Measurements from ENCODE around the gene SETD7.

The SETD7 gene

GRCh38 chr4:139556071-139556723 lies at the start of gene SETD7:
Gene SETD7, minus strand, starts transcription at chr4:139556219. Its CDS starts 82 bp downstream, at chr4:139556137.
- peak; percentile 74 for DNase-seq (ENCODE audit: low read depth)

- DNase-seq (ENCODE audit: low read depth), result no peak
Measured at GRCh38 chr4:139605516-139605915, 49.5 kb upstream of the SETD7 start.

GRCh38 chr4:139603576-139604410 lies 47.8 kb upstream of the SETD7 start:
- peak; percentile 67 for DNase-seq (ENCODE audit: low read depth)

- DNase-seq (ENCODE audit: low read depth), result no peak
Measured at GRCh38 chr4:139602776-139603360, 46.8 kb upstream of the SETD7 start.

GRCh38 chr4:139600662-139601061 lies 44.6 kb upstream of the SETD7 start:
- no peak for DNase-seq (ENCODE audit: low read depth)

GRCh38 chr4:139599594-139600374 lies 43.8 kb upstream of the SETD7 start:
- peak; percentile 91 for DNase-seq (ENCODE audit: low read depth)

- DNase-seq (ENCODE audit: low read depth), result peak; percentile 28
Measured at GRCh38 chr4:139599076-139599475, 43.1 kb upstream of the SETD7 start.

GRCh38 chr4:139596684-139597279 lies 40.8 kb upstream of the SETD7 start:
- DNase-seq (ENCODE audit: low read depth), result no peak

- peak; percentile 60 for DNase-seq (ENCODE audit: low read depth)
Measured at GRCh38 chr4:139596034-139596683, 40.1 kb upstream of the SETD7 start.

- DNase-seq (ENCODE audit: low read depth), result no peak
Measured at GRCh38 chr4:139594591-139595185, 38.7 kb upstream of the SETD7 start.

- DNase-seq (ENCODE audit: low read depth), result peak; percentile 46
Measured at GRCh38 chr4:139593091-139593564, 37.1 kb upstream of the SETD7 start.

GRCh38 chr4:139589336-139590018 lies 33.5 kb upstream of the SETD7 start:
- no peak for DNase-seq (ENCODE audit: low read depth)

GRCh38 chr4:139587446-139587845 lies 31.4 kb upstream of the SETD7 start:
- DNase-seq (ENCODE audit: low read depth), result no peak

- no peak for DNase-seq (ENCODE audit: low read depth)
Measured at GRCh38 chr4:139585473-139585872, 29.5 kb upstream of the SETD7 start.

GRCh38 chr4:139584784-139585183 lies 28.8 kb upstream of the SETD7 start:
- DNase-seq (ENCODE audit: low read depth), result peak; percentile 55

GRCh38 chr4:139584013-139584412 lies 28.0 kb upstream of the SETD7 start:
- no peak for DNase-seq (ENCODE audit: low read depth)

GRCh38 chr4:139582044-139582443 lies 26.0 kb upstream of the SETD7 start:
- DNase-seq (ENCODE audit: low read depth), result peak; percentile 43

- DNase-seq (ENCODE audit: low read depth), result no peak
Measured at GRCh38 chr4:139581096-139581495, 25.1 kb upstream of the SETD7 start.

- peak; percentile 56 for DNase-seq (ENCODE audit: low read depth)
Measured at GRCh38 chr4:139576219-139576618, 20.2 kb upstream of the SETD7 start.

GRCh38 chr4:139575072-139575471 lies 19.1 kb upstream of the SETD7 start:
- no peak for DNase-seq (ENCODE audit: low read depth)

All from ELR (cell line).